LNCaP clone FGC (cell line): ENCODE measurements around the gene HHATL.

Experiments used
- DNase-seq: peaks from one replicate; pipeline ENCODE4 v3.0.0-alpha.2; 2011; ENCODE audit warnings: low read depth
- H3K4me3 ChIP-seq: 2 replicates; pipeline ENCODE4 v1.5.1; 2011; ENCODE audit warnings: mild to moderate bottlenecking, low read depth, low read length, control low read depth
- CTCF ChIP-seq: IDR thresholded peaks from 2 replicates; pipeline ENCODE4 v1.5.1; 2012; ENCODE audit warnings: mild to moderate bottlenecking; ENCODE audit not compliant: control insufficient read depth, insufficient read depth; ENCODE audit errors: extremely low read depth

Gene HHATL

GRCh38 chr3:42741796-42742195 is 39.2 kb upstream of the HHATL start:
- no peak for TF ChIP-seq CTCF
- DNase-seq, result no peak

DNA sequence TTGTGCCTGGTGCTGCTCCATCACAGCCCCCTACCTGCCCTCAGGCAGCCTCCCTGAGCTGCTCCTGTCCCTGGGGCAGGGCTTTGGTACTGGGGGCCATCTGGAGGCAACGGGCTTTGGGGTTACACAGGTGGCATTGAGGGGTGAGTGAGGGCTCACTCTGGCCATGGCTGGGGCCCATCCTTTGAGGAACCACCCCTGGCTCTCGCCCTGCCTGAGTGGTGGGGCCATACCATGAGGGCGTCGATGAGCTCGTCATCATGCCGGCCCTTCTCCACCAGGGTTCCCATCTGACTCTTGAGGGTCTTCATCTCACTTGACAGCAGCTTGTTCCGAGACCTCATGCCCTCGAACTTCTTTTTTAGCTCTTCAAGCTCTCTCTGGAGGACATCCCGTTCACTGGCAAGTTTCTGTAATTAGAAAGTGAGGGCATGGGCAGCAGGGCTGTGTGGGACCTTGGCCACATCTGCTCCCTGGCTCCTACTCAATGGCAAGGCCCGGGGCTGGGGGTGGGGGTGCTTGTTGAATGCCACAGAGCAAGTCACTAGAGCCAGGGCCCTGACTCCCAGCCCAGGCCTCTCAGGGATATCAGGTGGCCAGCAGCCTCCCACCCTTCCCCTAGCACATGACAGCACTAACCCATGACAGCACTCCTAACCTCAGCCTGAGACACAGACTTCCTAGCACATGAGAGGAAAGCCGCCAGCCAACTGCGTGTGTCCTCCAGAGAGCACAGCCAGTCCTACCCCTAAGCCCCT is 37.0 kb upstream of the HHATL start:
- TF ChIP-seq CTCF, result no peak
- DNase-seq, result no peak
- no peak overlapping the region for H3K4me3 ChIP-seq

More at GRCh38 chr3:42741796-42742195, 39.2 kb upstream of the HHATL start:
- H3K4me3 ChIP-seq, result no peak overlapping the region

DNA sequence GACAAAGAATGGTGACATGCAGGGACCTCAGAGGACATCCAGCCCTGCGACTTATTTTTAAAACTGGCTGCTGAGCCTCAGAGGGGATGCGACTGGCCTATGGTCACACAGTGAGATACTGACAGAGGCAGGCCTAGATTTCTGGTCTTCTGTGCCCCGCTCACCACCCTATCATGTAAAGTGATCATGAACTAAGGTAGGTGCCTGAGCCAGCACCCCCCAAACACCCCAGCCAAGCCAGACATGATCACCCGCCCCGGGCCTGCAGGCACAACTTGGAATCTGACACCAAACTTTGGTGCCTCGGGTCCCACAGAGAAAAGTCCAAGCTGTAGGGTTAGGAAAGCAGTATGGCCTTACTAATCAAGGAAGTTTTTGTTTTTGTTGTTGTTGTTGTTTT is 33.9 kb upstream of the HHATL start:
- DNase-seq, result no peak
- no peak overlapping the region for H3K4me3 ChIP-seq
- no peak for TF ChIP-seq CTCF

GRCh38 chr3:42736081-42736480 is 33.5 kb upstream of the HHATL start:
- no peak for DNase-seq
- no peak for TF ChIP-seq CTCF
- H3K4me3 ChIP-seq, result no peak overlapping the region

DNA sequence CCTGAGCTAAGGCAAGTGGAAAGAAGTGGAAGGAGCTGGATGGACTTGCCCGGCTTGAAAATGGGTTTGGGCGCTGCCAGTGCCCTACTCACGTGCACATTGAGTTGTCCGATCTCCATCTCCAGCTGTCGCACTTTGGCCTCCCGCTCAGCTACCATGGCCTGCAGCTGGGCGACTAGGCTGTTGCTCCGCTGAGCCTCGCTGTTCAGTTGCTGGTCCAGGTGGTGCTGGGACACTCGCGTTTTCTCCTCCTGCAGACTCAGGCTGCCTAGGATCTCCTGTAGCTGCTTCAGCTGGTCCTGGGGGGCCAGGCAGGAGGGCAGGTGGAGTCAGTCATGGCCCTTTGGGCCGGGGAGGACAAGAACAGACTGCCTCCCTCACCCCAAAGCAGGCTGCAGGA is 33.0 kb upstream of the HHATL start:
- TF ChIP-seq CTCF, result no peak

GRCh38 chr3:42735019-42735418 is 32.4 kb upstream of the HHATL start:
- no peak for TF ChIP-seq CTCF
- no peak for DNase-seq

More for the DNA sequence above, 33.0 kb upstream of the HHATL start:
- DNase-seq, result no peak
- H3K4me3 ChIP-seq, result no peak overlapping the region

More at GRCh38 chr3:42735019-42735418, 32.4 kb upstream of the HHATL start:
- no peak overlapping the region for H3K4me3 ChIP-seq
